GM12872 (cell line): ENCODE results near the gene TMEM35B.

ENCODE experiments used
- CTCF ChIP-seq: IDR thresholded peaks from 3 replicates; pipeline ENCODE4 v1.5.1; 2011; ENCODE audit warnings: low read depth, mild to moderate bottlenecking, low read length, moderate library complexity; ENCODE audit not compliant: insufficient read depth

Gene TMEM35B

GRCh38 chr1:35014486-35014885, 29.3 kb upstream of the TMEM35B start:
- no peak for TF ChIP-seq CTCF

DNA sequence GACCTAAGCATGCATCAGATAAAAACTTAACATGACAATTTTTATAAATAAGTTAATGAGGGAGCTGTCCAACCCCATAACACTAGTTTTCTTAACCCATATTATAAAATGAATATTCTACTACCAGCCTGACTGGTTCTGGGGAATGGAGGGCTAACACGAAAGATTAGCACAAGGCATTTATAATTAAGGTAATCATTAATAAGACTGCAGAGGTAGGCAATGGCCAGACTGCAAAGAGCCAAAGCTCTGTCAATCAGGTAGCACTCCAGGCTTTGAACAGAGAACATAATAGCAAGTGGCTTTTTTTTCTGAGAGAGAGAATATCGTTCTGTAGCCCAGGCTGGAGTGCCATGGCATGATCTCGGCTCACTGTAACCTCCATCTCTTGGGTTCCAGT, 20.6 kb upstream of the TMEM35B start:
- TF ChIP-seq CTCF: no peak

- no peak for TF ChIP-seq CTCF
These were observed 16.6 kb upstream of the TMEM35B start for GRCh38 chr1:35001743-35002142.

DNA sequence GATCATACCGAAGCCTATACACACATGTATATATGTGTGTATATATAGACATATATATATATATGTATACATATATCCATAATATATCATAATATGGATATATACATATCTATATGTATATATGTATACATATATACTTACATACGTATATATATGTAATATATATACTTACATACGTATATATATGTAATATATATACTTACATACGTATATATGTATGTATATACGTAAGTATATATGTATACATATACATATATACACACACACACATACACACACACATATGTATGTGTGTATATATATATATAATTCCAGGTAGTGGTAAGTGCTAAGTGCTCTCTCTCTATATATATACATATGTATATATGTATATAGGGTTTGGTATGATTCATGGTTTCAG, 9.7 kb upstream of the TMEM35B start:
- TF ChIP-seq CTCF: no peak

DNA sequence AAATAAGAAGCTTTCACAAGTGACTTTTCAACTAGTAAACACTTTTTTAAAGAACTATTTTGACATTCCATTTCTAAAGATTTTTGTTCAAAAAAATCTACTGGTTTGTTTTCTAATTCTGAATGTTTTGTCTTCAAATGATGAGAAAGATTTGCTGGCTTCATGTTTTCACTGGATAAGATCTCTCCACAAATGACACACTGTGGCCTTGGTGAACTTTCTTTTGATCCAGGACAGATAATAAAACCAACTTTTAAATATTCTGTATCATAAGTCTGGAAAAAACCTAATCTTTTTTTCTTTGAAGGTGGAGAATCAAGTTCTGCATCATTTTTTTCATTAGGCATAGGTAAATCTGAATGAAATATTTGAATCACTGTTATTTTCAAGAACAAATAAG, 3.4 kb upstream of the TMEM35B start:
- TF ChIP-seq CTCF: no peak

DNA sequence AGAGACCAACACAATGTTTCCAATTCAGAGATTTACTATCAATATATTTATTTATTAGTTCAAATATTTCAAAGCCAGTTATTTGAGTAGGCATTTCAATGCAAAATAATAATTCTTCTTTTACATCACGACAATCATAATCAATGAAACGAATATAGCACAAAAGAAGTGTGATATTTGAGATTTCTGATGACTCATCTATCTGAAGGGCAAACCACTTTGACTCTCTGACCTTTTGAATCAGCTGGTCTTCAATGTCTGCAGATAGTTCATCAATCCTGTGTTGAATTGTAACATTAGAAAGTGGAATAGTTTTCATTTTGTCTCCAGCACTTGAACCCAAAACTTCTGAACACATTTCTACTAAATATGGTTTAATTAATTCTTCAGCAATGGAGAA, 3.0 kb upstream of the TMEM35B start:
- TF ChIP-seq CTCF: no peak

GRCh38 chr1:34987018-34987417, 1.9 kb upstream of the TMEM35B start:
- no peak for TF ChIP-seq CTCF

- no peak for TF ChIP-seq CTCF
These were observed 733 bp downstream of the TMEM35B start for GRCh38 chr1:34984435-34984792.
